Stimulated activated CD8-positive, alpha-beta memory T cell treated with anti-CD3 and anti-CD28 coated beads, Interleukin-4, amount 100 ng/mL, for 24 hours (primary cell): Measurements from ENCODE around the gene FOXP4.
A peak's percentile ranks its signal among the peaks of the same experiment; 100 is the strongest.

Experiments
- DNase-seq: peaks from one replicate; pipeline ENCODE4 v3.0.0-alpha.2; 2020; ENCODE audit warnings: low read depth

The FOXP4 gene, protein sequence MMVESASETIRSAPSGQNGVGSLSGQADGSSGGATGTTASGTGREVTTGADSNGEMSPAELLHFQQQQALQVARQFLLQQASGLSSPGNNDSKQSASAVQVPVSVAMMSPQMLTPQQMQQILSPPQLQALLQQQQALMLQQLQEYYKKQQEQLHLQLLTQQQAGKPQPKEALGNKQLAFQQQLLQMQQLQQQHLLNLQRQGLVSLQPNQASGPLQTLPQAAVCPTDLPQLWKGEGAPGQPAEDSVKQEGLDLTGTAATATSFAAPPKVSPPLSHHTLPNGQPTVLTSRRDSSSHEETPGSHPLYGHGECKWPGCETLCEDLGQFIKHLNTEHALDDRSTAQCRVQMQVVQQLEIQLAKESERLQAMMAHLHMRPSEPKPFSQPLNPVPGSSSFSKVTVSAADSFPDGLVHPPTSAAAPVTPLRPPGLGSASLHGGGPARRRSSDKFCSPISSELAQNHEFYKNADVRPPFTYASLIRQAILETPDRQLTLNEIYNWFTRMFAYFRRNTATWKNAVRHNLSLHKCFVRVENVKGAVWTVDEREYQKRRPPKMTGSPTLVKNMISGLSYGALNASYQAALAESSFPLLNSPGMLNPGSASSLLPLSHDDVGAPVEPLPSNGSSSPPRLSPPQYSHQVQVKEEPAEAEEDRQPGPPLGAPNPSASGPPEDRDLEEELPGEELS

GRCh38 chr6:41545703-41546474 is at the start of gene FOXP4:
Gene FOXP4, plus strand, starts transcription at chr6:41546381. Its CDS starts 19,380 bp downstream, at chr6:41565761.
- peak; percentile 74 for DNase-seq

DNA sequence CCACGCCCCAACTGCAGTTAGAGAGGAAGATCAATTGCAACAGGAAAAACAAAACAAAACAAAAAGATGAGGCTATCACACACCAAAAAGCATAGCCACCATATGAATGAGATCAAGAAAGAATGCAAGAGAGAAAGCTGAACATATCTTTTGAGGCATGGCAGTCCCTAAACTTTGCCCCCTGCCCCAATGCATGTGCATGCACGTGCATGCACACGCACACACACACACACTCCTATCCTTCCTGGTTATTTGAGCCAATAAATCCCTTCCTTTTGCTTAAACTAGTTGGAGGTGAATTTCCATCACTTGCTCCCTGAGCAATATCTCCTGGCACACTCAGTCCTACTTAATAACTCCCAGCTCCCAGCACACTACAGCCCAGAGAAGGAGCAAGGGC is 48.6 kb upstream of the FOXP4 start:
- no peak for DNase-seq

DNA sequence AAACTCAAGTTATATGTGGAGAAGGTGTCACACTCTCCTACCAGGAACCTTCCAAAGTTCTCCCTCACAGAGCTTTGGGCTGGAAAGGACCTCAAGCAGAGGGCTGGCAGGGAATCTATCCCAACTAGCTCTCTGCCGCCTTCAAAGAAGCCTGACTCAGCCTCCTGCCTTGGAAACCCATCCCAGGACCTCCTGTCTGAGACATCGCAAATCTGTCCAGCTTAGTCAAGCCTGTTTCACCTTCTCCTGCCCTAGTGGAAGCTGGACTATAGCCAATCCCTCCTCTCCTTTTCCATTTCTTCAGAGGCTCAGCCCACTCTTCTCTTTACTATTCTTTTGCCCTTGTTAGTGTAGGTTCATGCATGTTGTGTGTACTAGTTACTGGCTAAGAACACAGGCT is 48.2 kb upstream of the FOXP4 start:
- DNase-seq: no peak

DNA sequence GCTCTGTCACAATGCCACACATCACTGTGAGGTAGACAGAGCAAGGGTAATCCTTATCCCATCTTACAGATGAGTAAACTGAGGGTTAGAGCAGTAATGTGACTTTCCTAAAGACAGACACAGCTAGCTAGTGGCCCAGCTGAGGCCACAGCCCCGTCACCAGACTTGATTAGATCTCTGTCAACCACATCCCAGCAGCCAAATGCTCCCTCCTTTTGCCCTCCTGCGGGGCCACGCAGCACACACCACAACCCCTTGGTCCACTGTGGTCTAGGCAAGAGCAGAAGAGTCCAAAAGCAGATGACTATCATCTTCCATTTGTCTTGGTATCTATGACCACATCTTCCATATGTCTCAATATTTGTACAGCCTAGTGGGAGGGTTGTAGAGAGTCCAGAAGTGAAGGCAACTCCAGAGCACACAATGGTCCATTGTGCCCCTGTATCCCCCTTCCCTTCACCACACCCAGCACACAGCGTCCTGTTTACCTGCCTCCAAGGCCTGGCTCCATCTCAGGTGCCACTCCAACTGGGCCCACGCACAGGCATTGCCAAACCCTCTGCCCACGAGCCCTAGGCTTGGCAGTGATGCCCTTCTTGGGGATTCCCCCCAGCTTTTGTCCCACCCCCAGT is 47.1 kb upstream of the FOXP4 start:
- no peak for DNase-seq

GRCh38 chr6:41500561-41500960 is 45.6 kb upstream of the FOXP4 start:
- DNase-seq: no peak

GRCh38 chr6:41502566-41502916 is 43.6 kb upstream of the FOXP4 start:
- DNase-seq: no peak

DNA sequence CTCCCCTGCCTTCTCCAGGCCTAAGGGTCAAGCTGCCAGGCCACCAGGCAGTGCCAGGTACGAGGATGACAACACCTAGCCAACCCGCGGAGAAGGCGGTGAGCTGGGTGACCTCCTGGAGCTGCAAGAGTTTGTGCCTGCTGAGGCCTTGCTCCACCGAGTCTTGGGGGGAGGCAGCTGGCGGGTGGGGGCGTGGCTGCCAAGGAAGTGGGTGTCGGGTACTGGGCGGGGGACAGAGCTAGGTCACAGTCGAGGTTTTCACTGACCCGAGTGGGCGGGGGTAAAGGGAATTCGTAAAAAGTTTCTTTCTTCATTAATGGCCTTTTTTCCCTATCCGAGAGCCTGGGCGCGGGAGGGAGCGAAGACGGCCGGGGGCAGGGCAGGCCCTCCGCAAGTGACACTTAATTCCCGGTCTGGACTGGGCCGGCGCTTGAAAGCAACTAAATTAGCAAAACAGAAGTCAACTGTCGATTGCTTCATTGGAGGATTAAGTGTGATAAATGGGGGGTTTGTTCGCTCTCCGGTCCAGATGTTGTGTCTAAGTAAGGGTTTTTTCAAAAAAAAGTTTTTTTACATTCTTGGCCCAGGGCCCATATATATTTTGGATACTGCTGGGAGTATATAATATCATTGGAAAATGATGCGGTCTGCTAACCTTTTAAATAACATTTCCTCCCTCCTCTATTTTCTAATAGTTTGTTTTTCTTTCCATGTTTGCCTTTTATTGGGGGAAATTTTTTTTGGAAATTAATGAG is 43.1 kb upstream of the FOXP4 start:
- no peak for DNase-seq

GRCh38 chr6:41503827-41504465 is 42.2 kb upstream of the FOXP4 start:
- no peak for DNase-seq

DNA sequence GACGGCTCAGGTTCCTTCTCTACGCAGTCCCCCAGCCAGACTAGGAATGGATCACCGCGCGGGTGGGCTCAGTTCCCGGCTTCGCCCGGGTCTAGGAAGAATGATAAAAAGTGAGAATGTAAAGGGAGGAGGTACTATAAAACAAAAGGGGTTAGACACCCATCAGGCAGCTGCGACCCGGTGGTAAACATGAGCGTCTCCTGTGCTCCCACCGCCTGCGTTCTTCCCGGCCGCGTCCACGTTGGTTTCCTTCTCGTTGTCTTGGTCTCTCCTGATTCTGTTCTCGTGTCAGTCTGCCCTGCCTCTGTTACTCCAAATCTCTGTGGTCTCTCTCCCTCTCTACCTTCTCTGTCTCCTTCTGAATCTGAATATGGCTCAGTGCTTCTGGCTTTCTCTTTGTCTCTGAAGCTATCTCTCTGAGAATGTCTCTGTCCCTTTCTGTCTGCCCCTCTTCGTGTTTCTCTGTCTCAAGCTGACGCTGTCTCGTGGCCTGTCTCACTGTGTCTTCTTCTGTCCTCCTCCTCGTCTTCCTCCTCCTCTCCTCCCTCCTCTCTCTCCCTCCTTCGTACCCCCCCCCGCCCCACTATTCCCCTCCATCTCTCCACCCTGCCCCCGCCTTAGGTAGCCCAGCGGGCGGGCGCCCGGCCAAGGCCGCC is 41.6 kb upstream of the FOXP4 start:
- DNase-seq: no peak

DNA sequence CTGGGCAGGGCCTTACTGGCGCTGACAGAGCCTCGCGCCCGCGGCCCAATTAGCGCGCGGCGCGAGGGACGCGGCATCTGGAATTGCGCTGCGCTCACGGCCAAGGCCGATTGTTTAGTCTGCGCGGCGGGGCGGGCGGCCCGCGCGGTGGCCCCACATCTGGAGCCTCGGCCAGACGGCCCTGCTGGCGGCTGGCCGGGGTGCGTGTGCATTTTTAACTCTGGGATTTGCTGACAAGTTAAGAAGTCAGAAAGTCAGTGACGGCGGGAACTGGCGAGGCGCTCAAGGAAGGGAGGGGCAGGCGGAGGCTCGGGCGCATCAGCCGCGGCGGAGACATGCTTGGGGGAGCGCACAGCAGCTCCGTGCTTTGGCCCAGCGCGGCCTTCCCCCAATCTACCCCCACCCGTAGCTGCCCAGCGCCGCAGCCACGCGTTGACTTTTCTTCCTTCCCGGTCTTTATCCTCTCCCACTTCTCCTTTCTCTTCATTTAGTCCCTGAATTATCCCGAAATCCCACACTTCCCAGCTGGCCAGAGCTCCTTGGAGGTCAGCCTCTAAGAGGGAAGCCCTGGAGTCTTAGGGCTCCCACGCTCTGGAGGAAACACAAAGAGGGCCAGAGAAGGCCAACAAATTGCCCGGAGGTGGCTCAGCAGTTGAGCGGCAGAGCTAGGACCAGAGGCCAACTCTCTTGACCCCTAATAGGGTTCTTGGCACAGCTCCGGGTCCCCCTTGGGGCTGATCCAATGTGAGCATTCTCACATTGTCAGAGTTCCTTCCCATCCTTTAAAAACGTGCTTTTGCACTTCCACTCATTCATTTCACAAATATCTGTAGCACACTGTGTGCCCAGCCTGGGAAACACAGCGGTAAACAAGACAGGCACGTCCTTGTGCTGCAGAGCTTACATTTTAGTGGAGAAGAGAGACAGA is 40.8 kb upstream of the FOXP4 start:
- DNase-seq: no peak

DNA sequence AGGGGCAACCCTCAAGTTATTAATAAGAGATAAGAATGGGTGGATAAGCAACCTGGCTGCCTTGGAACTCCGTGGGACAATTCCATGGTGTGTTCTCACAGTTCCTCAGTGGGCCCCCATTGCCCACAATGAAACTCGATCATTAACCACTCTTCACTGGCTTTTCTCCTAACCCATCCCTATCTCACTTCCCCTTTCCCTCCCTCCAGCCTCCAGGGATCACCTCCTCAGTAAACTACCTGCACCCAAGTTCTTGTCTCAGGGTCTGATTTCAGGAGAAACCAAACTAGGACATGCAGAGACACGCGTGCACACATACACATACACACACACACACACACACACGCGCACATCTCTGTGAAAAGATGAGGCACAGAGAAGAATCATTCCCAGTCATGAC is 37.7 kb upstream of the FOXP4 start:
- DNase-seq: no peak

DNA sequence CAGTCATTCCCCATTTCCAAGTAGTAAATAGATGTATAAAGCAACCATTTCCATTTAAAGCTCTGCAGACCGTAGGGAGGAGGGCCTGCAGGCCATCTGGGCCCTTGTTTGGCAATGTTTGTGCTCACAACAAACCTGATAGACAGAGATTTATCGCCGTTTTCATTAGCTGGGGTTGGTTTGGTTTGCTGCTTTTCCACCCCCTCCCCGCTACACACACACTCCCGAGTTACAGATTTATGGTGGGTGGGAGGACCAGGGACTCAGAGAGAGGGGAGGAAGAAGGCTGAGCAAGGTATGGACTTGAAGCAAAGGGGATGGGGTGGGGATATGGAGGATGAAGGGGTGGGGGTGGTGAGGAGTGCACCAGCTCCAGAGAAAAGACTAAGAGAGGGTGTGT is 36.6 kb upstream of the FOXP4 start:
- DNase-seq: no peak

DNA sequence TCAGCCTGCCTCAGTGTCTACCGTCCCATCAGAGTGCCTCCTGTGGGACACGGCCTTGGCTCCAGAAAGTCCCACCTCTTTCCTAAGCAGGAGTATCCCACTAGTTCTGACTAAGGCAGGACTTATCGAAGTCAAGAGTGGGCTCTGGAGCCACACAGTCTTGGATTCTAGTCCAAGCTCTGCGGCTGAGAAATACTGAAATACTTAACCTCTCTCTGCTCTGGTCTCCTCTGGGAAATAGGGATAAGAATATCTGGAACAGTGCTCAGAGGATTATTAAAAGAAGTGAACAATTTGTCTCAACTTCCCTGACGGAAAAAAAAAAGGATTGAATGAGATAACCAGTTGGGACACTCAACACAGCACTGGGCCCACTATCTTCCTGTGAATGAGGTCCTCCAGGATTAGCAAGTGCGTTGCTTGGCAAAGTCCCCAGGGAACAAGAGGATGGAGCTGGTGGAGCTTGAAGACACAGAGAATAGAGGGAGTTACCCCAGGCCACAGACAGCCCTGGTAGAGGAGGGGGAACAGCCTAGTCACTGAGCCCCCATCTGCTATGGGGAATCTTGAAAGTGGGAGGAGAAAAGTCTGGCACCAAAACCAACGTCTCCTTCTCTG is 34.6 kb upstream of the FOXP4 start:
- DNase-seq: no peak

DNA sequence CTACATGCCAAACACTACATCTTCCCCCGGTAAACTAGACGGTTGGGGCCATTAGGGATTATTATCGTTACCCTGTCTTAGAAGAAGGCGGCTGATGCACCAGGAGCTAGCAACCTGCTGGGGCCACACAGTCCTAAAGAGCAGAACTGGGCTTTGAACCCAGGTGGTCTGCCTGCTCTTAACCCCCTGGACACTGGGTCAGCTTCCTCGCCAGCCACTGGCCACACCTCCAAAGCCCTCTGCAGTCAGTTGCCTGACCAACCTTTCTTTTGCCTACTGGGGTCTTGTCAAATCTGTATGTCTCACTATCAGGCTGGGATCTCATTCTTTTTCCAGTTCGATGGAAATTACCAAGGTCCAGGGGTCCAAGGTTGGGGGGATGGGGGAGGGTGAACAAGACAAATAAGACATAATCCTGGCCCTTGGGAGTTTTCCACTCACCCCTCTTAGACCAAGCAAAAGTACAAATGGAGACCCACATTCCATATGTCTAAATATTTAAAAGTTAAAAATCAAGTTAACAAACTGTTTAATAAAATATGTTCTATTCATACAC is 34.0 kb upstream of the FOXP4 start:
- no peak for DNase-seq

- no peak for DNase-seq
Measured at GRCh38 chr6:41515995-41516394, 30.2 kb upstream of the FOXP4 start.

DNA sequence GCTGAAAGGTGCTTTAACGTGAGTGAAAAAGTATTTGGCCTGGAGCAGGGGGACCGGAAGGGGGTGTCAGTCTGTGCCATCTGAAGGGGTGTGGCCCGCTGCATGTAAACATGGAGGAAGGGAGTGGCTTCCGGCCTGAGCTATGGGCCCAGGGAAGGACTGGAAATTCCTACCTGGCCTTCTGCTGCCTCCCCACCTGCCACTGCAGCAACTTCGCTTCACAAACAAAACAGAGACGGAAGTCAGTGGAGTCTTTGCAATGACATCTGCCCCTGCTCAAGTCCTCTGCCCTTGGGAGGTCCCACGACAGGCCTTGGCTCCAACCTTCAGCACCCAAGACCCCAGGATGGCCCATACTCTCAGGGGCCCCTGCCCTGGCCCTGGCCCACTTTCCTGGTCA is 28.1 kb upstream of the FOXP4 start:
- DNase-seq: no peak

DNA sequence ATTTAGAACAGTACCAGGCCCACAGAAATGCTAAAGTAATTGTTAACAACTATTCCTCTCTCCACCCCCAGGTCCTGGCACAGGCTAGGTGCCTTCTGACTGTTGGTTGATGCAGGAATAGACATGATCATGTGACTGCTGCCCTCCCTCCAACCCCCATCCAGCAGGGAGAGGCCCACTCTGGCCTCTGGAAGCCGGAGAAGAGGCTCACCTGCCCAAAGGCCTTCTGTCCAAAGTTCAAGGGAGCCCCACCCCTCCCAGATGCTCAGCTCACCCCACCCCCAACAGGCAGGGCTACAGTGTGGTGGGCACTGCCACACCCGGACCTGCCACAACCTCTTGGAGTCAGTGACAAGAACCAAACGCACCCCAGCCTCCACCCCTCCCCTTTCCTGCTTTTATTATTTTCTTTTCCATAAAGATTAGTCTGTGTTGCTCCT is 26.9 kb upstream of the FOXP4 start:
- DNase-seq: no peak

DNA sequence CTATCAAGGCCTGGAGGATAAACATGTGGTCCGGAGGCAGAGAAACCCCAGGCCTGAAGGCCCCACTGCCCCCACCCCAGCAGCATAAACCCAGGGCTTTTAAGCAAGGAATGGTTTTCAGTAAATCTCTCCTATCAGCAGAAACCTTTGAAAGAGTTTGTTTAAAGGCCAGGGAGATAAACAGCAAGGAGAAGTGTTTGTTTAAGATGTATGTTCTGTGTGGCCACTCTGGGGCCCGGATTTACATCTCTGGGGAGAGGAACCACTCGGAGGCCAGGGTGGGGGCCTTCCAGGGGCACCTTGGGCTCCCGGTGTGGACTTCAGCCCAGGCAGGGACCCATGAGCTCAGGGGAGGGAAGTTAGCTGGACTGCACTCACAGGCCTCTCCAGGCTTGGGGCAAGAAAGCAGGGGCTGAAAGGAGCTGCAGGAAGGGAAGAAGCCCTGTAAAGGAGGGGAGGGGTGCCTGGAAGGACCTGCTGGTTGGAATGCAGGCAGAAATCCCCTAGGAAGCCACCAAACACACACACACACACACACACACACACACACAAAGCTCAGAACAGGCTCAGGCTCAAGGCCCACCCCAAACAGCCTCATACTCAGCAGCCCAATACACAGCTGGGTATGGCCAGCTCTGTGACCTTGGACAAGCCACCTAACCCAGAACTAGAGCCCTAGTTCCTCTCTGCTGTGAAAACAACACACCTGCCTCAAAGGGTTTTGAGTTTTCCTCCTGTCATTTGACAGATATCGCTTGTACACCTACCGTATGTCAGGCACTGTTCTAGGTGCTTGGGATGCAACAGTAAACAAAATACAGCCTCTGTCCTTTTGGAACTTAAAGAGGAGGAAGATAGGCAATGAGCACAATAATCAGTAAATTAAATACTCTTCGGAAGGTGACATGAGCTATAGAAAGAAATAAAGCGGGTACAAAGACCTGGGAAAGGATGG is 26.2 kb upstream of the FOXP4 start:
- no peak for DNase-seq
